NCI-H2107 treated with DMSO at 0.1 percent for 48 hours (cell line): ENCODE data around the gene RREB1.
"Not testable (repeated sequence)": the region's sequence is repeated elsewhere in the genome, so short reads cannot be mapped to it uniquely, and the experiment has no call there.

Experiments used
- DNase-seq: peaks from one replicate; lab custom pipeline; 2025; ENCODE audit not compliant: unreplicated experiment; lab: John Stamatoyannopoulos, UW

The RREB1 gene

DNA sequence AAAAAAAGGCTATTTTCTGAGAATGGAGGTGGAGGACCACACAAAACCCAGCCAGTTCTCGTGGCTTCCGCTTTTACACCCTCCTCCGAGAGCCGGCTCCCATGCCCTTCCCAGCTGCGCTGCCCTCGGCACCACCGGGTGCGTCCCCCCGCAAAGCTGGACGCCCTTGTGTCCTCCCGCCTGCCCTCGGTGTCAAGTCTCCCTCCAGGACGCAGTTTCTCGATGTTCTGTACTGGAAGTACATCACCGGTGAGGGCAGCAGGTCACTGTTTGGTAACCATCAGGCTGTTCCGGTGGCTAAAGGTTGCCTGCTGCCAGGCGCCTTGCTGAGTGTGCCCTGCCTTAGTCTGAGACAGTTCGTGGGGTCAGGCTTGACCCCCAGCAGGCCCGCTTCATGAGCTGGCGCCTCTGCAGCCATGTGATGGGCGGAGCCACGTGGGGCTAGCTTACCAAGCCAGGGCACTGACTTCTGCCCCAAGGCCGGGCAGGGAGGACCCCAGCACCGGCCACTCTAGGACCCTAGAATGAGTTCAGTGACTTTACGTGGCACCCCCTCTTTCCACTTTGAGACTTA is 34.6 kb downstream of the RREB1 start:
- no peak for DNase-seq

DNA sequence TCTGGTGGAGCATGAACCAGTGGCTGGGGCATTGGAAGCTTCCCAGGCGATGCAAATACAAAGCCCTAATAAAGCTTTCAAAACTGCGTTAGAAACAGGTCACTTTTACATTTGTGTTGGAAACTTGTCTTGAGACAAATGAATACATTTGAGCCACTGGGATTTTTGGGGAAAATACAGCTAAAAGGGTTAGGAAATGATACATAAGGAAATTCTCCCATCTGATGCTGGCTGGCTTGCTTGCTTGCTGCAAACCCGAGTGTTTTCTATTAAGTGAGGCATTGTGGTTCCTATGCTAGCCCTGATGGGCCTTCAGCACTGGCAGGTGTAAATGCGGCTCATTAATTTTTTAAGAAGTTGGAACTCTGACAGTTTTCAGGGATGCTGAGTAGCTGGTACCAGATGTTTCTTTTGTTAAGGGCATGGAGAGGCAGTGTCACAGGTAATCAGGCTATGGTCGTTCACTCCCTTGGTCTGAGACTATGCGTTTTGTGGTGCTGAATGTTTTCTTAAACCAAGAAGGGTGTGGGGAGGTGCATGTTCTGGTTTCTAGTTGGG is 35.2 kb downstream of the RREB1 start:
- peak; percentile 95 for DNase-seq

DNA sequence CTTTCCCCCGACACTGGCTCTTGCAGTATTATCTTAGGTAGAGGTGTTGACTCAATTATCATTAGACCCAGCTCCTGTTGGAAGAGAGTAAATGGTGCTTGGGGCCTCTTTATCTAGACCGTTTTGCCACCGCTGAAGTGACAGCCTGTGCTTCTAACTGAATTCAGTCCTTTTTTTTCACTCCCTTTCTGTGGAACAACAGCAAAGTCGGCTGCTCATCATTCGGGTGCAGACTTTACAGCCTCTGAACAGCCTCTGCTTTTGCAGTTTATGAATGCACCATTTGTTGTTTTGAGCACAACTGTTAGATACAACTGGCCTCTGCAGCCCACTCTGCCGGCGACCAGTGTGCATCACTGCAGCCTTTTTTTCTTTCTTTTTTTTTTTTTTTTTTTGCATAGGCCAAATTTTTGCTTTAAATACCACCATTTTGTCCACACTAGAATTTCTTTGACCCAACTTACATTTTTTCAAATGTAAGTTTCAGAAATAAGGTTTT is 35.8 kb downstream of the RREB1 start:
- DNase-seq, result no peak

DNA sequence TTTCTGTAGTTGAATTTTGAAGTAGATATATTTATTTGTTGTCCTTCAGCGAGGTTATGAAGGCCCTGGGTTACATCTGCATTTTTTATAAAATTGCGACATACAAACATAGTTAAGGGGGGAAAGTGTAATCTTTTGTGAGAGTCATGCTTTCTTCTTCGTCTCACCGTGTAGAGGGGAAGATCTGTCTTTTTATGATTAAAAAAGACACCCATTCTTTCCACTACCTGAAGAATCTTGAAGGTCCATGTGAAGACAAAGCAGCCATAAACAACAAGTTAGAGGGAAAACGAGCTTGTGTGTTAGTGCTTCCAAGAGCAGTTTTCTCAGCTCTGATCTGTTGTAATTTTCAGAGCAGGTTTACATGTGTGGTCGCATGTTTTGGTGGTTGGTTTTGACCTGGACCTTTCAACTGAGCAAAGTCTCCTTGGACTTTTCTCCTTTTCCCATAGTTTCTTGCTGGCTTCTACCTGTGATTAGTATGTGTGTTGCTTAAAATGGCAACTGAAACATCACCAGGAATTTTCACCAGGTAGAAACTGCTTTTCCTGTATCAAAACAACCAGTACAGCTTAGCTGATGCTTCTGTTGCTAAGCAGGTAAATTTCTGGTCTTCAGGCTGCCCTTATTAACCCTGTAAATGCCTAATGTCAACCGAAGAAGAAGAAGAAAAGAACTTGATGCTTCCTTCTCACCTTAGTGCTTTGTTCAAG is 37.3 kb downstream of the RREB1 start:
- no peak for DNase-seq

DNA sequence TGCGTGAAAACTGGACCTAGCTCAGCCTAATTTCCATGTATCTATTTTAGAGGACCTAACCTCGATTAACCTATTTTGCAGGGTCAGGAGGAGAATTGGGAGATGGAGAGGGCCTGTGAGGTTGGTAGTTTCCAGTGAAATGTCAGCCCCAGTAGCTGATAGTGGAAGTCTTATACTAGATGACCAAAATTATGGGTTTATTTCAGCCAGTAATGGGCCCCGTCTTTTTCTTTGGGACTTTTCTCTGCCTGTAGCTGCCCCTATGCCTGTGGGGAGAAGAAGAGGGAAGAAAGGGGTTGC is 37.8 kb downstream of the RREB1 start:
- DNase-seq, result no peak

DNA sequence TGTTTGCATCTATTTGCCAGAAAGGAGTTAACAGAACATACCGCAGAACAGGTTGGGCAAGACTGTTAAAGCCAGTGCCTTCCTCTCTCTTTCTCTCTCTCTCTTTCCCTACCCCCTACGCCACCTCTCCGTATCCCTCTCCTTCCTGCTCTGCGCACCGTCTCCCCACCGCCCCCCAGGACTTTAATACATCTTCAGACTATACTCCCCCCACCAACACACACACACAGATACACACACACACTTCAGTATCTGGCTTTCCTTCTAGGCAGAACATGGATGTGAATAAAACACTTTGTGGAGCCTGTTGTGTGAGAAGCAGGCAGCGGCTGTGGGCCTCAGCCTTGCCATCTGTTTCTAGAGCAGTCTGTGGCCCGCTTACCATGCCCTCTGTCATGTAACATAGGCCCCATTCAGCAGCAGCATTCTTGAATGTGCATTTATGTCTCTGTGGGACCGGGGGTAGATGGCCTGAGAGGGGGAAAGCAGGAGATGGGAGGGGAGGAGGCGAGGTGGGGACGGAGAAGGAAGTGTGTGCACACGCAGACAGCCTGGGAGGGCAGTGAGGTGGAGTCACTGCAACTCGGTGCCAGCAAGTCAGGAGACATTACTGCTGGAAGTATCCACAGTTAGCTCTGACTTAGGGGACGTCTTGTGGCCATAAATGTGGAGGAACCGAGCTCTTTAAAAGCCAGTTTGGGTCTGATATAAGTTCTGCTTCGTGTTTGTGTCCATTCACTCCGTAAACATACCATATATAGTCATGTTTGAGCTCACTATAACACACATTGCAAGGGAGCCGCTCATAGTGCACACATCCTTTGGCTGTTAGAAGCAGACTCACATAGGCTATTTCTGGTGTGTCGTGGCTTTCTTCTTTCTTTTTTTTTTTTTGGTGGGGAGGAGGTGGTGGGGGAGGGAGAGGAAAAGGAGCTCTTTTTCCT is 38.4 kb downstream of the RREB1 start:
- no peak for DNase-seq

DNA sequence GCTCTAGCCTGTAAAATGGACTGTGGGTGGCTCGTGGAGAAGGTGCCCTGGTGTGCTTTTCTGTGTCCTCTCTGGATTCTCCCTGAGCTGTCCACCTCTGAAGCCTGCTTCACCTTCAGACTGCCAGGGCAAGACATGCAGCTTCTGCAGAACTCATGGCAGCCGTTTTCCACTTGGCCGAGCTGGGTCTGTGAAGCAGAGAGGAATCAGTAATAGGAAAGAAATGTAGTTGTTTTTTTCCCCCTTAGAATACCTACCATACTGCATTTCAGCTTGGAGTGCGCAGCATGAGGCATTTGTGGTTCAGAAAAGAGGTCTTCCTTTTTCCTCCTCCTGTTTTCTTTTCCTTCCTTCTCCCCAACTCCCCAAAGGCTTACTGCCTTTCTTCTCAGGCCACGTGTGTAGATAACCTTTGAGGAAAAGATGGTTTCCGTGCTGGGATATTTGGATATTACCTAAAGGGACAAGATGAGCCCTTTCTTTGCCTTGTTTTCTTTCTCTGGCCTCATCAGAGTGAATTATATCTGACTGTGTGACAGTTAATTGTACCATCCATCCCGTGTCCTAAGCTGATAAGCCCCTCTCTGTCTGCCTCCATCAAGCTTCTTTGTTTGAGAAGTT is 39.4 kb downstream of the RREB1 start:
- DNase-seq, result no peak

DNA sequence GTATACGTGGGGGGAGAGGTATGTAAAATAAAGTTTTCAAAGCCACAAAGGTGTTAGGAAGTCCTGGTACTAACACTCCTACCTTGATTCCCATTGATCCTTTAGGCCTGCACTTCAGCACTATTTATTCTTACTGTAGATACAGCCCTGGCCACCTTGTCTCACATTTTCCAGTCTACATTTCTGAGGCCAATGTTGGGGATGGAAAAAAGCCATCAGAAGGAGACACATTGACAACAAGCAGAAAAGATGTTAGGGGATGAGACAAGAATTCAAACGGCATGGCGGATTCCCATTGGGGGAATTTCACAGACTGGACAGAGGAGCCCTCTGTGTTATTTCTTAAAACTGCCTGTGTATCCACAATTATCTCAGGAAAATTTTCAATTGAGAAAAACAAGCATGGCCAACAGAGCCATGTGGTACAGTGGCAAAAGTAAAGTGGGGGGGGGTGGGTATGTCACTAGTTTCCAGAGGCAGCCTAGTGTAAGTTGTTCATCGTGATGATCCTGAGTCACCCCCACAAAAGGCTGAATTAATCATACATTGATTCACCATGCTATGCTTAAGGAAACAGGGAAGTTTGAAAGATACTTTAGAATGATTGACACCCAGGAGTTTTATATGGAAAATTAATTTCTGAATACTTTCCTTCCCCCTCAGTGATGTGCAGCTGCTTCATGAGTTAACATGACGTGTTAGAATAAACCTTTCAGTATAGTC is 40.5 kb downstream of the RREB1 start:
- no peak for DNase-seq

DNA sequence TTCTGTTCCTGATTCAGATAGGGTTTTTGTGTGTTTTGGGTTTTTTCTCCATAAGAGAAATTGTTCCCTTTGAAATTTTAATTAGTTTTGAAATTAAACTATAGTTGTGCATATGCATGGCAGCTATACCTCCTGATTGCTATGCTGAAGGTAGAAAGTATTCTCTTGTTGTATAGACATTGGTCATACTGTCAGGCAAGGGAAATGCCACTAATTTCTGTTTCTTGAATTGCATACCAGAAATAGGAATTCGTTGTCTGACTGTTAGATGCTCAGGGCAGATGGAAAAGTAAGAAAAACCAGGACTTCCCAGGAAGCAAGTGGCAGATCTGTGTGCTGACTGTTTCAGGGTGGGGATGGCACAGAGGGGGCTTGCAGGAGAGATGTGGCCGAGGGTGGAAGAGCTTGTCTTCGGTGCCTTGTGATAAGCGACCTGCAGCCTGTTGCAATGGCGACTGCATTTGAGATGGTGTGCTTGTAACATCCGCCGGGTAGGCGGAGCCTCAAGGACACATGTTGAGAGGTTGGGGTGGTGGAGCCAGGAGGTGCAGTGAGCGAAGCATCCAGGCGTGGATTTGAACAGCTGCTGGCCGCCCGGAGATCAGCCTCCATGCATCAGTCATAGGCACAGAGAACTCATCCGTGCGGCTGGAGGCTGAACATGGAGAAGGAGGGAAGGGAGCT is 42.8 kb downstream of the RREB1 start:
- no peak for DNase-seq

DNA sequence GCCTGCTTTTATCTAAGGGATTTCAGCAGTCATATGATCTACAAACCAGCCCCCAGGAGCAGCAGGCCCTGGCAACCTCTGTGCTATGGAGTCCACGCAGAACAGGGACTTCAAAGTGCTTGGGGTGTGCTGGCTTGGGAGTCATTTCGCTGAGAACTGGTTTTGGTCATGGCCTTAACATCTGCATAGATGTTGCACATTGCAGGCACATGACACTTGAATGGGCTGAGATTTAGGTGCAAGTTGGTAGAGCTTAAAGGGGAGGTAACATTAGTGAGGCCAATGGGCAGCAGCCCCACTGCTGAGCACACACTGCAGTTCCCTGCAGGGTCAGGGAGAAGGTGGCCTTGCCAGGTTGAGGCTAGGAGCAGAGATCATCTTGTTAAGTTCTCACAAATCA is 43.6 kb downstream of the RREB1 start:
- no peak for DNase-seq

DNA sequence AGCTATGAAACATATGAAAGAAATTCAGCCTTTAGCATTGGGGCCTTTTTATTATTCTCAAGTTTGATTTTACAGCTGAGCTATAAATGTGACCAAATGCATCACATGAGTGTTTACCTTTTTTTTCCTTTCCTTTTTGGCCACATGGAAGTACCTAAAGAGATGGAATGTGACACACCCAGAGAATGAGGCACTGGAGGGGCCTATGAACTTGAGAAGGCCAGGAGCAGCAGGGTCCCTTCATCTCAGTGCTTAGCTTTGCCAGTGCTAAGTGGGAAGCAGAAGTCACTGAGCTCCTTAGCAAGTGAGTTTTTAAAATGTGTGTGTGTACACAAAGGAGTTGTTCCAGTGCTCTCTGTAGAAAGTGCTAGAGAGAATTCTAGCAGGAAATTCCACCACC is 44.7 kb downstream of the RREB1 start:
- DNase-seq, result no peak

DNA sequence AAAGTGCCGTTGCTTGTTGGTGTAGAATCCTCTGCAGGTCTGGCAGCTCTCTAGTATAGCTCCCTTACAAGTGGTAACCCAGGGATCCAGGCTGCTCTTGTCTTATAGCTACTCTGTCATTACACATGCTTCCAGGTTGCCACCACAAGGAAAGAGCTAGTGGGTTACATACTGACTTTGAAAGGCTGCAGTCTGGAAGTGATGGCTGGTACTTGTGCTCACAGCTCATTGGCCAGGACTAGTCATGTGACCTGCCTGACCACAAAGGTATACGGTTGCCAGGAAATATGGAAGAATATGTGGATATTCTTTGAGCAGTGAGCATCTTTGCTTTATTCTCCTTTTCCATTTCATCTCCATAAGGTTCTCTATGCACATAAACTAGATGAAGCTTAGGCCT is 46.0 kb downstream of the RREB1 start:
- no peak for DNase-seq

DNA sequence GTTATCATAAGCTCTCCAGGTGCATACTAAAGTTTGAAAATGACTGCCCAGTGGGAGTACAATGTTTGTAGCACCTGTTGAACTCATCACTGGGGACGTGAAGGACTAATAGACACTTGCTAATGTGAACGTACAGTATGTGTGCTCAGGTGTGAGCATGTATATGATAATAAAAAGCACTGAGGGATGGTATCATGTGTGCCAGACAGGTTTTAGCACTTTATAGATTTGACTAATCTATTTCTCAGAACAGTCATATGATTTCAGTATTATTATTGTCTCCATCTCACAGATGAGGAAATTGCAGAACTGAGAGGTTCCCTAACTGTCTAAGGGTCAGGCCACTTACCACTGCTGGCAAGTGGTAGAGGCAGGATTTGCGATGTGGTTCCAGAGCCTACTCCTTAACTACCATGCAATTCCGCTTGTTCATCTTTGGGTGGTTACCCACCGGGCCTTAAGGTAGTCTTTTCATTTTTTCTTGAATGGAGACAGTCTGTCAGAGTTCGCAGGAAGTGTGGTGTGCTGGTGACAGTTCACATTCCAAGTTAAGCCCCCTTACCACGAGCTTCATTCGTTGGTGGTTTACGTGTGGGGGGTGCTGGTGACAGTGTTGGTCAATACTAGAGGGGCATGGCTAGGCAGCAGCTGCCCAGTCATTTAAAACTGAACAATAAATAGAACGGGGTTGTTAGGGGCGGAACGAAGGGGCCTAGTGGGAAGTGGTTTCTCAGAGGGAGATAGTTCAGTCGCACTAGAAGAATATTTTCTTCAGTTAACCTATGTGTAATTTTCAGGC is 46.8 kb downstream of the RREB1 start:
- no peak for DNase-seq

DNA sequence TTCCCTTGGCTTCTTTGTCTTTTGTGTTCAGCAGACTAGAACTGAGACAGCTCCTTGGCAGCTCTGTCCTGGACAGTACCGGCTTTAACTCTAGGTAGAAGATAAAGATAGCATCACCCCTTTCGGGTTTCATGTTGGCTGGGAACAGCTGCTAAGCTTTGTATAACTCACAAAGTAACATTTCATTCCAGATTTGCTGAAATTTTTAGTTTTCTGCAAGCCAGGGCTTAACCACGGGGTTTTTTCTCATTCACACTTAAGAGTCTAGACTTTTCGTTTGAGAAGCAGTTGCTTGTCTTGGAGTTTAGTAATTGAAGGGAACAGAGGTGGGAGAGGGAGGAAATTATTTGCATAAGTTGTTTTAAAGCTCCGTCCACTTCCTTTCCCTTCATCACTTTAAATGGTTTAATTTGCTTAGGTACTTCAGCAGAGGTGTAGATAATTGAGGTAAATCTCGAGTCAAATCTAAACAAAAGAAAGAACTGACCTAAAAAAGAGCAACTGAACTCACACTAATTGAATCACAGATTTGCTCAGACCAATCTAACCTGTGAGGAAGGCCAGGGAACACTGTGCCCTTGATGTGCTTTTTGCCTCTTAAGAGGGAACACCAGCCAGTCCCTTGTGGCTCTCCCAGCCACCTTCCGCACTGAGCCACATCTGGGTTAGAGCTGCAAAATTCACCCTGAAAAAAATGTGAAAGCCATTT is 48.3 kb downstream of the RREB1 start:
- DNase-seq, result no peak

DNA sequence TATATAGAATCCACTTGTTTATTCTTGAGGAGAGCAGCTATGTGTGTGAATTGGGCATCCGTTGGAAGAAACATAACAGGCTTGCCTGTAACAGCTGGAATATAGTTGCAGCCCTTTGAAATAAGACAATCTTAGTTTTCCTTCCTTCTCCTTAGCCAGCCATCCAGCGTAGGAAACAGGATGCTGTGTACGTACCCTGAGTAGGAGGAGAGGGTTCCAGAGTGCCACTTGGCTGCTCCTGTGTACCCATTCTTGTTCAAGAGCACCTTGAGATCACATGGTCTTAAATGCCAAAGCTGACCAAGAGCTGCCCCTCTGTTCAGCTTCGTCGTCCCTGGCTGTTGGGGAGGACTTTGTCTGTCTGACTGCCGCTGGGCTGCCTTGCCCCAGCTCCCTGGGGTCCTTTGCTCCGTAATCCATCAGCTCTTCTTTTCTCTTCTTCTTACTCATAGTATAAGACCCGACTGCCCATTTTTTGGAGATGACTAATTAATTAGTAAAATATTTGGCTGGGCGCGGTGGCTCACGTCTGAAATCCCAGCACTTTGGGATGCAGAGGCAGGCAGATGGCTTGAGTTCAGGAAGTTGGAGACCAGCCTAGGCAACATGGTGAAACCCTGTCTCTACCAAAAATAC is 49.0 kb downstream of the RREB1 start:
- DNase-seq, result no peak

DNA sequence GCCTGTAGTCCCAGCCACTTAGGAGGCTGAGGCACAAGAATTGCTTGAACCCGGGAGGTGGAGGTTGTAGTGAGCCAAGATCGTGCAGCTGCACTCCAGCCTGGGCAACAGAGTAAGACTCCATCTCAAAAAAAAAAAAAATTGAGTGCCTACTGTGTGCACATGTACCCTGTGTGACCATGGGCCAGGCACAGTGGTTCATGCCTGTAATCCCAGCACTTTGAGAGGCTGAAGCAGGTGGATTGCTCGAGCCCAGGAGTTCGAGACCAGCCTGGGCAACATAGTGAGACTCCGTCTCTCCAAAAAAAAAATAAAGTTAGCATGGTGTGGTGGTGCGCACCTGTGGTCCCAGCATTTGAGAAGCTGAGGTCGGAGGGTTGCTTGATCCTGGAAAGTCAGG is 49.5 kb downstream of the RREB1 start:
- DNase-seq, result not testable (repeated sequence)

DNA sequence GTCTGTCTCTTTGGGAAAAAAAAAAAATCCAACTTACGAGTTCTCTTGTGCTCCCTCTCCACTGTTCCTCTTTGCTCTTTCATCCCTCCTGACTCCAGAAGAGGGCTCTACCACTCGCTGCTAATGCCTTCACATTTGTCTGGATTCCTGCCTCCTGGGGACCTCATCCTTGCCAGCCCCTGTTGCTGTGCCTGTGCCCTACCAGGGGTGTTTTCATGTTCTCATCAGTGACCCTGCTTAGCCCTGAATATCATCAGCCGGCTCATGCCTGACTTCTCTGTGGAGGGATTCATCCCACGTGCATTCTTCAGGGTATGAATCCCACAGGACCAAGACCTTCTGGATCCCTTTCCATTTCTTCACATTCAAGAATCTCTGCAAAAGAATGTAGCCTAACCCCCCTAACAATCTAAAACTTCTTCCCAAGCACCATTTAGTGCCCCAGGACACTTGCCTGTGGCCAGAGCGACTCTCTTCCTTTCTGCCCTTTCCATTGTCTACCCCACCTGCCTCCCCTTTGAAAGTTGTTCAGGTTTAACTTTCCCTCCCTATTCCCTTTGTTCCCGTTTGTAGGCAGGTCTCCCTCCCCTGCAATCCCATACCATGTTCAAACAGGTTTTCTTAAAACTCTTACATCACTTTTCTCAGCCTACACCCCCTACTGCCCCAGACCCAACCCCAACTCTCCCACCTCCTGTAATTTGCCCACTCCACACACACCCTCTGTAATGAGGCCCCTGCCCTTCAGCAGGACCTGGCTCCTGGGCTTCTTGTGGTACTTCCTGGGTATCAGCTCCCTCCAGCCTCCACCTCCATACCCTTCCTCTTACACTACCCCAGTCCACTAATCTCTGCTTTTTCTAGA is 50.2 kb downstream of the RREB1 start:
- DNase-seq, result no peak
